KMS-11 (cell line): ENCODE data around the gene ABTB2.

ENCODE experiments used
- H2AFZ ChIP-seq: fragments of 200-600 bp; sonication (generic); 2 replicates; pipeline ENCODE4 v1.6.1; 2016; ENCODE audit warnings: antibody characterized with exemption, mixed run types, low read depth
- H3K27ac ChIP-seq: fragments of 200-600 bp; sonication (generic); 2 replicates; pipeline ENCODE4 v1.6.1; 2016; ENCODE audit warnings: mild to moderate bottlenecking, mixed run types
- H3K27me3 ChIP-seq: fragments of 200-600 bp; sonication (generic); 2 replicates; pipeline ENCODE4 v1.6.1; 2017; ENCODE audit warnings: mild to moderate bottlenecking, low read depth, mixed run types, moderate library complexity; ENCODE audit not compliant: insufficient read depth
- H3K36me3 ChIP-seq: fragments of 200-600 bp; sonication (generic); 2 replicates; pipeline ENCODE4 v1.6.1; 2017; ENCODE audit warnings: mild to moderate bottlenecking, mixed run types; ENCODE audit not compliant: insufficient read depth
- H3K4me1 ChIP-seq: fragments of 200-600 bp; sonication (generic); 2 replicates; pipeline ENCODE4 v1.6.1; 2016; ENCODE audit warnings: mild to moderate bottlenecking, low read depth, mixed run types; ENCODE audit not compliant: poor library complexity, severe bottlenecking
- H3K4me2 ChIP-seq: fragments of 200-600 bp; sonication (generic); 2 replicates; pipeline ENCODE4 v1.7.0; 2016; ENCODE audit warnings: mild to moderate bottlenecking, mixed run types
- H3K4me3 ChIP-seq: fragments of 200-600 bp; sonication (generic); IDR thresholded peaks from 2 replicates; pipeline ENCODE4 v1.6.1; 2017; ENCODE audit warnings: low read depth, low read length, mixed read lengths; ENCODE audit not compliant: insufficient read depth
- H3K79me2 ChIP-seq: fragments of 200-600 bp; sonication (generic); 2 replicates; pipeline ENCODE4 v1.6.1; 2016; ENCODE audit warnings: low read depth, mixed run types; ENCODE audit not compliant: insufficient read depth
- H3K9ac ChIP-seq: fragments of 200-600 bp; sonication (generic); 2 replicates; pipeline ENCODE4 v1.6.1; 2016; ENCODE audit warnings: mild to moderate bottlenecking, mixed run types
- H4K20me1 ChIP-seq: fragments of 200-600 bp; sonication (generic); 2 replicates; pipeline ENCODE4 v1.6.1; 2016; ENCODE audit warnings: mild to moderate bottlenecking, mixed run types; ENCODE audit not compliant: insufficient read depth
- CTCF ChIP-seq: fragments of 200-600 bp; sonication (generic); conservative IDR thresholded peaks from 2 replicates; pipeline ENCODE4 v1.6.1; 2017; ENCODE audit warnings: low read depth, mild to moderate bottlenecking, antibody characterized with exemption, low read length, moderate library complexity, mixed read lengths

The ABTB2 gene

GRCh38 chr11:34268906-34269430 is 88.8 kb downstream of the ABTB2 start:
- TF ChIP-seq CTCF, result no peak
- H3K27me3 ChIP-seq, result no peaks in the 10 kb centered on the region
- H3K4me1 ChIP-seq, result no peaks in the 10 kb centered on the region
- no peaks in the 10 kb centered on the region for H3K36me3 ChIP-seq
- no peaks in the 10 kb centered on the region for H4K20me1 ChIP-seq
- H3K79me2 ChIP-seq, result no peaks in the 10 kb centered on the region
- no peak overlapping the region for H3K27ac ChIP-seq
- H3K4me2 ChIP-seq, result no peak overlapping the region
- H3K9ac ChIP-seq, result no peak overlapping the region
- H3K4me3 ChIP-seq, result no peak overlapping the region
- no peak overlapping the region for H2AFZ ChIP-seq

- H3K4me1 ChIP-seq, result no peaks in the 10 kb centered on the region
- no peak overlapping the region for H3K4me3 ChIP-seq
- no peak overlapping the region for H3K4me2 ChIP-seq
- no peaks in the 10 kb centered on the region for H3K79me2 ChIP-seq
- no peaks in the 10 kb centered on the region for H3K36me3 ChIP-seq
- TF ChIP-seq CTCF, result no peak
- no peak overlapping the region for H3K9ac ChIP-seq
- no peak overlapping the region for H3K27ac ChIP-seq
- H4K20me1 ChIP-seq, result no peaks in the 10 kb centered on the region
- H2AFZ ChIP-seq, result no peak overlapping the region
- H3K27me3 ChIP-seq, result no peaks in the 10 kb centered on the region
Measured at GRCh38 chr11:34267417-34267816, 90.4 kb downstream of the ABTB2 start.

GRCh38 chr11:34267013-34267412 is 90.8 kb downstream of the ABTB2 start:
- Histone ChIP-seq H3K27me3 (no peaks in the 10 kb centered on the region), H4K20me1 (no peaks in the 10 kb centered on the region), H2AFZ (no peak overlapping the region), H3K9ac (no peak overlapping the region), H3K27ac (no peak overlapping the region), H3K4me3 (no peak overlapping the region), H3K36me3 (no peaks in the 10 kb centered on the region), H3K4me1 (no peaks in the 10 kb centered on the region), H3K79me2 (no peaks in the 10 kb centered on the region), H3K4me2 (no peak overlapping the region)
- TF ChIP-seq CTCF, result no peak

DNA sequence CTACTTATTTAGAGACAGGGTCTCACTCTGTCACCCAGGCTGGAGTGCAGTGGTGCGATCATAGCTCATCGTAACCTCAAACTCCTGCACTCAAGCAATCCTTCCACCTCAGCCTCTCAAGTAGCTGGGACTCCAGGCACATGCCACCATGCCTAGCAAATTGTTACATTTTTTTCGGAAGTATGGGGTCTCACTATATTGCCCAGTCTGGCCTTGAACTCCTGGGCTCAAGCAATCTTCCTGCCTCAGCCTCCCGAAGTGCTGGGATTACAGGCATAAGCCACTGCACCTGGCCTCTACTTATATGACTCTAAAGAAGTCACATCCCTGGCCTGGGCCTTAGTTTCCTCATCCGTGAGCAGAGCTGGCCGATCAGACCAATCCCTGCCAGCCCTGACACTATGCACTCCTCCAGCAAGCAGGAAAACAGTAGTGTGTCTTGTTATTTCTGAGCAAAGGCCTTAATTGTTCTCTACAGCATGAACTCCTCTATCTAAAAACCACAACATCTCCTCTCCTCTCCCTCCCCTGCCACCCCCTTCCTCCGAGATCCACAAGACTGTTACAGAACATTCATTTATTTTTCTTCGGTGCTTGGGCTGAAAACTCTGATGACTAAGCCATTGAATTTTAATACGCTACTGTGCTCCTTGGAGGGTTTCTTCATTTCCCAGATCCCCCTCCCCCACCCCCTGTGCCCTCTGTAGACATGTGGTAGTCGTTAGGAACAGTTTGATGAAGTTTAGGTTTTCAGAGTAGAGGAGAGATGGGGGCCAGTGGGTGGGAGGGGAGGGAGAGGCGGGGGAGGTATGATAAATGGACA is 91.5 kb downstream of the ABTB2 start:
- Histone ChIP-seq H3K36me3 (no peaks in the 10 kb centered on the region), H3K4me1 (no peaks in the 10 kb centered on the region), H3K27me3 (no peaks in the 10 kb centered on the region), H3K79me2 (no peaks in the 10 kb centered on the region), H3K9ac (no peak overlapping the region), H4K20me1 (no peaks in the 10 kb centered on the region), H3K27ac (no peak overlapping the region), H3K4me2 (no peak overlapping the region), H3K4me3 (no peak overlapping the region), H2AFZ (no peak overlapping the region)
- no peak for TF ChIP-seq CTCF
